ENCODE data around the gene IL18BP.

- TF ChIP-seq CTCF (IDR thresholded peaks at IDR 0.05), result no peak
- no peak for TF ChIP-seq POLR2A (IDR thresholded peaks at IDR 0.05)
Observed at GRCh38 chr11:72042064-72042745, 43.5 kb downstream of the IL18BP start.

Measured in upper lobe of left lung (tissue), 4 donors.